NCI-H1417 (cell line): ENCODE measurements around the gene PABPC3.

Experiments
- DNase-seq, 3 experiments: peaks; one replicate each; lab custom pipeline; 2025; lab: John Stamatoyannopoulos, UW

The PABPC3 gene

DNA sequence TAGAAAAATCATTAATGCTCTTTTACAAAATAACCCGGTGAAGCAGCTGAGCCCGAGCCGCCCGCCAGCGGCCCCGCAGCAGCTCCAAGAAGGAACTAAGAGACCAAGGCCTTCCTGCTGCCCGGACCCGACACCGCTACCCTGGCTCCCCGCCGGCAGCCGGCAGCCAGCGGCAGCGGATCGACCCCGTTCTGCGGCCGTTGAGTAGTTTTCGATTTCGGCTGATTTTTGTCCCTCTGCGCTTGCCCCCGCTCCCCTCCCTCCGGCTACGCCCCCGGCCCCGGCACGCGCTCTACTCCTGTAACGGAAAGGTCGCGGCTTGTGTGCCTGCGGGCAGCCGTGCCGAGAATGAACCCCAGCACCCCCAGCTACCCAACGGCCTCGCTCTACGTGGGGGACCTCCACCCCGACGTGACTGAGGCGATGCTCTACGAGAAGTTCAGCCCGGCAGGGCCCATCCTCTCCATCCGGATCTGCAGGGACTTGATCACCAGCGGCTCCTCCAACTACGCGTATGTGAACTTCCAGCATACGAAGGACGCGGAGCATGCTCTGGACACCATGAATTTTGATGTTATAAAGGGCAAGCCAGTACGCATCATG lies at the start of gene PABPC3:
Gene PABPC3 (plus strand): TSS at position 286 of the 603 bp plus-strand sequence. CDS start 63 bp downstream, at position 349.
- no peak for DNase-seq

DNA sequence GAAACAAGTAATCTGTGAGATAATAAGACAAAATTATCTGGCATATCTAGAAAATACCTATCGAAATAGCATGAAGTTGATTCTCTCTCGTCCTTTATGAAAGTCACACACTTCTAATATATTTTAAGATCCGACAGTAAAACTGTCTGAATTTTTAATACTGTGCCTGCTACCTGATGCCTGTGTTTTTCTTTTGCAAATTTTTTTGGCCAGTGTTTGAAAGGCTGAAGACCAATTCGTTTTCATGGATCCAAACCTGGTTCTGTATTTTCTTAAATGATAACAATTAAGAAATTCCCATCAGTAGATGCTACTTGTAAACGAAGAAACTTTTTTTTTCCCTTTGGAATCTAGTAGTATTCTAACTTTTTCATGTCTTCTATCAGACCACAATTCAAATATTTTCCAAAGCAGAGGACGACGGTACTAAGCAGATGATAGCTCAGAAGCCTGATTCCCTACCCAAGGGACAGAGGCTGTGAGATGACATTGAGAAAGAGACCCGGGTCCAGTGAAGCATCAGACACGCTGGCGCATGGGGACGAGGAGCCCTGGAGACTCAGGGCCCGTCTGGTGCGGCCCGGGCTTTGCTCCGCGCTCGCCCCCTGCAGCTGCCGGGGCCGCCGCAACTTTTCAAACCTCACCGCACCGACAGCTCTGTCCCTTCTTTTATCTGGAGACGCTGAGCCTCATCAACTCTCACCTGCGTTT lies 49.5 kb upstream of the PABPC3 start:
- DNase-seq, result peak in 2 of 3 experiments; percentile 47 to 56

DNA sequence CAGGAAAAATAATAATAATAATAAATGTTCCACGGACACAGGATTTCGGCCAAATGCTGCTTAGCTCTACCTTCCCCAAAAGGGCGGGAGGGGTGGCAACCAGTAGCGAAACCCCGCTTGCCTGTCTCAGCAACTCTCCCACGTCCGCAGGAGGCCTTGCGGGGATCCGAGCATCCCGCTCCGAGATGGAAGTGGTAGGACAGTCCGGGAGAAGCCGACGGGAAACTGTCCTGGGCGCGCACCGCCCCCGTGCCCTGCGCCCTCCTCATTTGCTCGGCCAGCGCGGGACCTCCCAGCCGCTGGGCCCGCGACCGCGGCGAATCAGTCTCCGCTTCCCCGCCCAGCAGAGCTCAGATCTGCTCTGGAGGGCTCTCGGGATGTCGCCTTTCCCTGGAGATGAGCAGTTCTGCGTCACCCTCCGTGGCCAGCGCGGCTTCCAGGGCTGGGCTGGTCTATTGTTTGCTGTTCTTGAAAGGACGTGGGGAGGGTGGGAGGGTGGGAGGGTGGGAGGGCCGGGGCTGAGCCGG lies 48.9 kb upstream of the PABPC3 start:
- DNase-seq, result peak; percentile 17 to 57 (median 56)

DNA sequence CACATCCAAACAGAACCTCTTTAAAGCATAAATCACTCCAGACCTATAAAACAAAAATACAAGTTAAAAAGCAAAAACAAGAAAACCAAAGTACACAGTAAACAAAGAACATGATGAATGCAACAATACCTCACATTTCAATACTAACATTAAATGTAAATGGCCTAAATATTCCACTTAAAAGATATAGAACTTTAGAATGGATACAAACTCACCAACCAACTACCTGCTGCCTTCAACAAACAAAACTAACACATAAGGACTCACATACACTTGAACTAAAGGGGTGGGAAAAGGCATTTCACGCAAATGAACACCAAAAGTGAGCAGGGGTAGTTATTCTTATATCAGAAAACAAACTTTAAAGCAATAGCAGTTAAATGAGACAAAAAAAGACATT lies 44.9 kb upstream of the PABPC3 start:
- no peak for DNase-seq

- no peak for DNase-seq
These were observed 36.8 kb upstream of the PABPC3 start for GRCh38 chr13:25059166-25059565.

GRCh38 chr13:25059958-25060357 lies 36.0 kb upstream of the PABPC3 start:
- DNase-seq, result no peak

DNA sequence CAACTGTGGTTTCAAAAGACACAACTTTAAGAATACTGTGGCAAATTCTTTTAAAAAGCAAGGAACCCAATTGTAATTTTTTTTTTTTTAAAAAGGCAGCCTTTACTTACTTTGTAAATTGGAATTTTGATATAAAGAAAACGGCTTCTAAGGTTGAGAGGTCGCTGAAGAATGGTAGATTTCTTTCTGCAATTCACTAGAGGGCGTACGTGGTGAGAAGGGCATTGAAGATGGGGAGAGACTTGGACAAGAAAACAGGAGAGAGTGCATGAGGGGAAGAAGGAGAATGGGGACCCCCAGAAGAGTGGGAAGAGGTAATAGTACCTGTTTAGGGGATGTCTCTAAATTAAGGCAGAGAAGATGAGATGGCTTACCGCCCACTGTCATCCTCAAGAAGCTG lies 33.5 kb upstream of the PABPC3 start:
- DNase-seq, result no peak

GRCh38 chr13:25064396-25064795 lies 31.5 kb upstream of the PABPC3 start:
- peak in 2 of 3 experiments; percentile 15 to 79 for DNase-seq

DNA sequence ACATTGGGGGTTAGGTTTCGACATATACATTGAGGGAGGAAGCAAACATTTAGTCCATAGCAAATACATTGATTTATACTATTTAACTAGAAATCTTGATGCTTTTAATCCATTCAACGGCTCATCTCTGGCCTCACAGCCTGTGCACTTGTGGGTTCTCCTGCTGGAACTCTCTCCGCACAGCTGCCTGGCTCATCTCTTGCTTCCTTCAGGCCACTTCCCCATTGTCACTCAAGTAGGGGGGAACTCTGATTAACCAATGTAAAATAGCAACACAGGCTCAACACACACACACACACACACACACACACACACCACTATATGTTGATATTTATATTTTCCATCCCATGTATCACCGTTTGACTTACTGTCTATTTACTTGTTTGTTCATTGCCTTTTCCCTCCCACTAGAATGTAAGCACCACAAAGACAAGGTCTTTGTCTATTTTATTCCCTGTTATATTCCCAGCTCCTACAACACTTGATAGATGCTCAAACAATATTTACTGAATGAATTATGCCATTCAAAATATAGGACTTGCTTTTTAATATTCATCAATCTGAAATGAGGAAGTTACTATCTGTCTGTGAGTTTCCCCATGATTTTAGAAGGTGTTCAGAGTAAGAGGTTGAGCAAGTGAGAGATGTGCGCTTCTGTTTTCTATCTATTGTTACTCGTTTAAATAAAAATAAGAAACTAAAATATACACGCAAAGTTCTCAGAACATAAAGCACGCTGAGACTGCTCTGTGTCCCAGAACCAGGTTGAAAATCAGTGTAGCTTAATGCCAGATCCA lies 29.8 kb upstream of the PABPC3 start:
- DNase-seq, result no peak

DNA sequence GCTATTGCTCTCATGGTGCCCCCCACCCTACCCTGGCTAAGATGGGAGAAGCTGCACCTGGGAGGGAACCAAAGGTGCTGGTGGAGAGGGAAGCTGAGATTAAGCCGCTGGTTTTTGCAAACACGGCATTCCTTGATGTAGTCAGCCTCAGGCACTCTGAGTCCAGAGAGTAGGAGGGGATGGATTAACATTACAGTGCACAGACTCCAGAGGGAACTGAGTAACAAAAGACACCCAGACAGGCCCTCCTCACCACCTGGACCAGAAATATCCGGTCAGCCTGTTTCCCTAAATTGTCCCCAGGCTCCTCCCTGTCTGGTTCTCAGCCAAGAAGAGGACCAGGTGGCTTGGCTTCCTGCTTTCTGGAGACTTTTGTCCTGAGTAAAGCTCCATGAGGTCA lies 28.9 kb upstream of the PABPC3 start:
- peak in 2 of 3 experiments; percentile 20 to 64 for DNase-seq

DNA sequence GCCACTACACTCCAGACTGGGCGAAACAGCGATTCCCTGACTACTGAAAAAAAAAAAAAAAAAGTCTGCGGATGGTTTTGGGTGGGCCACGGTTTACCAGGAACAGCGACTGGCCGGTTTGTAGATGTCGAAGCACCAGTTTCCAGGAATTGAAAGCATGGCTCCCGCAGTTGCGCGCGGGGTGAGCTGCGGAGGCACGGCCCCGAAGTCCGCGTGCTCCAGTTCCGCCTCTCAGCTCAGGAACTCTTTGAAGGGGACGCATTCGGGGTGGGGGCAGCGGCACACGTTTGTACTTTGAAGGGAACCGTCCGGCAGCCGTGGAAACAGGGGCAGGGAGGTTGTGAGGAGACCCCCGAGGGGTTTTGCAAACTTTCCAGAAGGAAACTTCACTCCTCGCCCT lies 27.1 kb upstream of the PABPC3 start:
- no peak for DNase-seq

DNA sequence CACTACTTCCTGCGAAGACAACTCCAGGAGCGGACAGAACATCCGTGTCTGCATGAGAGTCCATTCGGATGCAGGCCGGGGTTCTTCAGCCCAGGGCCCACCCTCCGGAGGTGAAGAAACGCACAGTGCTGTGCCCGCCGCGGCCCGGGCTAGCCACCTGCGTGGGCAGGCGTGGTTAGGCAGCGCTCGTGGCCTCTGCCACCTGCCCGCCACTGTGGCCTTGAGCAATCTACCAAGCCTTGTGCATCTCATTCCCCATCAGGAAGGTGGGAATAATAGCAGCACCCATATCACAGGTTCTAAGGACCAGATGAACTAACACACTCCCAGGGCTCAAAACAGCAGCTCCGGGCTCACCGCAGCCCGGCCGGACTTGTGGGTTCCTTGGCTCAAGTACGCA lies 26.7 kb upstream of the PABPC3 start:
- DNase-seq, result no peak

- peak in 2 of 3 experiments; percentile 11 to 50 for DNase-seq
These were observed 26.0 kb upstream of the PABPC3 start for GRCh38 chr13:25069911-25070310.

DNA sequence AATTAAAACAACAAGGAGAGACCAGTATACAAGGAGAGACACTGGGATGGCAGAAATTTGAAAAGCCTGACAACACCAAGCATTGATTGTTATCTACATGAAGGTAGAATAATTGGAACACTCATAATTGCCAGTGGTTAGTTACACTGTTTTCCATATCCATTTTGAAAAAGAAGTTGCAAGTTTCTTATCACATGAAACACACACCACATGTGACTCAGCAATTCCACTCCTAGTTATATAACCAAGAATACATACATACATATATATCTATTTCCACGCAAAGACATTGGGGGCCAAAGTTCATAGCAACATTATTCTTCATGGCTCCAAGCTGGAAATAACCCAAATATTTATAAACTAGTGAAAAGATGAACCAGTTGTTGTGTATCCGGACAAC lies 15.2 kb upstream of the PABPC3 start:
- no peak for DNase-seq

GRCh38 chr13:25084096-25084495 lies 11.8 kb upstream of the PABPC3 start:
- DNase-seq, result peak in 1 of 3 experiments; percentile 3

GRCh38 chr13:25085125-25085742 lies 10.7 kb upstream of the PABPC3 start:
- DNase-seq, result peak; percentile 11 to 61 (median 46)

GRCh38 chr13:25088562-25089221 lies 7.2 kb upstream of the PABPC3 start:
- no peak for DNase-seq

GRCh38 chr13:25097426-25097825 lies 1.5 kb downstream of the PABPC3 start:
- no peak for DNase-seq

- no peak for DNase-seq
These were observed 7.8 kb downstream of the PABPC3 start for GRCh38 chr13:25103711-25104110.

DNA sequence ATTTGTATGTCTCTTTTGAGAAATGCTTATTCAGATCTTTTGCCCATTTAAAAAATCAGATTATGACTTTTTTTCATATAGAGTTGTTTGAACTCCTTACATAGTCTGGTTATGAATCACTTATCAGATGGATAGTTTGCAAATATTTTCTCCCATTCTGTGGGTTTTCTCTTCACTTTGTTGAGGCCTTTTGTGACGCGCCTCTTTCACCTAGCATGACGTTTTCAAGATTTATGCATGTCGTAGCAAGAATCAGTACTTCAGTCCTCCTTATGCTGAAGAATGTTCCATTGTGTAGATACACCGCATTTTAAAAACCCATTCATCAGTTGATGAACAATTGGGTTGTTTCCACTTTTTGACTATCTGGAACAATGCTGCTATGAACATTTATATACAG lies 13.4 kb downstream of the PABPC3 start:
- DNase-seq, result no peak

GRCh38 chr13:25110956-25111584 lies 15.1 kb downstream of the PABPC3 start:
- peak in 2 of 3 experiments; percentile 14 to 47 for DNase-seq
